ENCODE data around the gene TPD52L3. TPM values are rescaled to one million over a fixed set of nuclear protein-coding genes. Genes with fewer than 3 reads are reported as not detected.

The TPD52L3 gene
- total RNA-seq, 4 donors from 2014 or later = not detected

GRCh38 chr9:6307551-6308096 is 20.6 kb upstream of the TPD52L3 start:
- DNase-seq = no peak
- Histone ChIP-seq H3K36me3 (no peaks in the 10 kb centered on the region), H3K27ac (no peak overlapping the region), H3K4me1 (no peaks in the 10 kb centered on the region), H3K27me3 (no peaks in the 10 kb centered on the region), H3K4me3 (no peak overlapping the region), H3K9me3 (no peaks in the 10 kb centered on the region)
- intact Hi-C loops (cut with DNase I; ENCODE audit: low total_unique reads) = no loop called here
- TF ChIP-seq, protein P1, sequence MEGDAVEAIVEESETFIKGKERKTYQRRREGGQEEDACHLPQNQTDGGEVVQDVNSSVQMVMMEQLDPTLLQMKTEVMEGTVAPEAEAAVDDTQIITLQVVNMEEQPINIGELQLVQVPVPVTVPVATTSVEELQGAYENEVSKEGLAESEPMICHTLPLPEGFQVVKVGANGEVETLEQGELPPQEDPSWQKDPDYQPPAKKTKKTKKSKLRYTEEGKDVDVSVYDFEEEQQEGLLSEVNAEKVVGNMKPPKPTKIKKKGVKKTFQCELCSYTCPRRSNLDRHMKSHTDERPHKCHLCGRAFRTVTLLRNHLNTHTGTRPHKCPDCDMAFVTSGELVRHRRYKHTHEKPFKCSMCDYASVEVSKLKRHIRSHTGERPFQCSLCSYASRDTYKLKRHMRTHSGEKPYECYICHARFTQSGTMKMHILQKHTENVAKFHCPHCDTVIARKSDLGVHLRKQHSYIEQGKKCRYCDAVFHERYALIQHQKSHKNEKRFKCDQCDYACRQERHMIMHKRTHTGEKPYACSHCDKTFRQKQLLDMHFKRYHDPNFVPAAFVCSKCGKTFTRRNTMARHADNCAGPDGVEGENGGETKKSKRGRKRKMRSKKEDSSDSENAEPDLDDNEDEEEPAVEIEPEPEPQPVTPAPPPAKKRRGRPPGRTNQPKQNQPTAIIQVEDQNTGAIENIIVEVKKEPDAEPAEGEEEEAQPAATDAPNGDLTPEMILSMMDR (IDR thresholded peaks at IDR 0.05) = no peak
- no peak for TF ChIP-seq POLR2A (IDR thresholded peaks at IDR 0.05)

GRCh38 chr9:6330958-6331634 is 2.9 kb downstream of the TPD52L3 start:
- Histone ChIP-seq H3K36me3 (no peaks in the 10 kb centered on the region), H3K4me3 (no peak overlapping the region), H3K27me3 (no peaks in the 10 kb centered on the region), H3K27ac (no peak overlapping the region), H3K9me3 (no peaks in the 10 kb centered on the region), H3K4me1 (no peaks in the 10 kb centered on the region)
- TF ChIP-seq, protein P1 (IDR thresholded peaks at IDR 0.05) = no peak
- no peak for TF ChIP-seq POLR2A (IDR thresholded peaks at IDR 0.05)
- intact Hi-C loops (cut with DNase I; ENCODE audit: low total_unique reads) = no loop called here
- no peak for DNase-seq

GRCh38 chr9:6334305-6334704 is 6.1 kb downstream of the TPD52L3 start:
- Histone ChIP-seq H3K4me1 (no peaks in the 10 kb centered on the region), H3K27me3 (no peaks in the 10 kb centered on the region), H3K27ac (no peak overlapping the region), H3K4me3 (no peak overlapping the region), H3K36me3 (no peaks in the 10 kb centered on the region), H3K9me3 (no peaks in the 10 kb centered on the region)
- no peak for DNase-seq
- TF ChIP-seq, protein P1 (IDR thresholded peaks at IDR 0.05) = no peak
- no peak for TF ChIP-seq POLR2A (IDR thresholded peaks at IDR 0.05)
- intact Hi-C loops (cut with DNase I; ENCODE audit: low total_unique reads) = no loop called here

GRCh38 chr9:6348766-6349165 is 20.6 kb downstream of the TPD52L3 start:
- H3K4me1 ChIP-seq = no peaks in the 10 kb centered on the region
- H3K4me3 ChIP-seq = no peak overlapping the region
- TF ChIP-seq, protein P1 (IDR thresholded peaks at IDR 0.05) = no peak
- no peak for TF ChIP-seq POLR2A (IDR thresholded peaks at IDR 0.05)
- H3K27ac ChIP-seq = no peak overlapping the region
- no peaks in the 10 kb centered on the region for H3K27me3 ChIP-seq
- no peaks in the 10 kb centered on the region for H3K36me3 ChIP-seq
- H3K9me3 ChIP-seq = no peaks in the 10 kb centered on the region
- DNase-seq = no peak
- intact Hi-C loops (cut with DNase I; ENCODE audit: low total_unique reads) = no loop called here

DNA sequence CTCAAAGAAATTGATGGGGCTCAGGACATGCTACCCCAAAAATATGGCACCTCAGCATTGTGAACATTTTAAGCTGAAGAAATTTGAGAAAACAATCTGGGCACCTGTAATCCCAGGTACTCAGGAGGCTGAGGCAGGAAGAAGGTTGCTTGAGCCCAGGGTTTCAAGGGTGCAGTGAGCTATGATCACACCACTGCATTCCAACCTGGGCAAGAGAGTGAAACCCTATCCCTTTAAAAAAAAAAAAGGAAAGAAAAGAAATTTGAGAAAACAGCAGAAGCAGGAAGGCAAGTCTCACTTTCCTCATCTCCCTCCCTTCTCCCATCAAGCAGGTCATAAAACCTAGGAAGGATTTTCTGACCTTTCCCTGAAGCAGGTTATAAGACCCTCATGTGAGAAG is 23.6 kb downstream of the TPD52L3 start:
- H3K36me3 ChIP-seq = no peaks in the 10 kb centered on the region
- TF ChIP-seq, protein P1 (IDR thresholded peaks at IDR 0.05) = no peak
- TF ChIP-seq POLR2A (IDR thresholded peaks at IDR 0.05) = no peak
- intact Hi-C loops (cut with DNase I; ENCODE audit: low total_unique reads) = loop anchor here (5.0 to 10.0 kb wide), 2 partner anchors 216 to 313 kb away; no protein-coding TSS in a partner anchor

More for the DNA sequence above, 23.6 kb downstream of the TPD52L3 start:
- Histone ChIP-seq H3K4me1 (no peaks in the 10 kb centered on the region), H3K4me3 (no peak overlapping the region), H3K27me3 (no peaks in the 10 kb centered on the region), H3K27ac (no peak overlapping the region), H3K9me3 (no peaks in the 10 kb centered on the region)
- no peak for DNase-seq

Data from uterus (tissue), 4 donors.